ENCODE data around the gene EVPLL.
A peak's percentile ranks its signal among the peaks of the same experiment; 100 is the strongest.
"Not testable (repeated sequence)": the region's sequence is repeated elsewhere in the genome, so short reads cannot be mapped to it uniquely, and the experiment has no call there.

EVPLL gene

GRCh38 chr17:18388728-18389127 lies 11.2 kb downstream of the EVPLL start:
- not testable (repeated sequence) for H3K9me3 ChIP-seq (ENCODE audit: control insufficient read depth, low read length); H3K27ac ChIP-seq (ENCODE audit: low read depth, low read length, severe bottlenecking); H3K4me1 ChIP-seq (ENCODE audit: control insufficient read depth, insufficient read depth, low read length, poor library complexity, severe bottlenecking); H3K4me3 ChIP-seq (ENCODE audit: extremely low read depth, insufficient read depth, low read length, poor library complexity, severe bottlenecking); H3K36me3 ChIP-seq (ENCODE audit: control insufficient read depth, insufficient read depth, low read length)
- WGBS, 2 experiments (ENCODE audit: insufficient coverage in 2 of 2), result no CpG with 5 or more reads among the region's 10 CpGs

GRCh38 chr17:18401872-18402590 lies 24.5 kb downstream of the EVPLL start:
- WGBS, 2 experiments (ENCODE audit: insufficient coverage in 2 of 2), result 100% methylated on average over 2 of the region's 7 CpGs; no CpG with 5 or more reads in 1 of the 2 experiments
- not testable (repeated sequence) for H3K9me3 ChIP-seq (ENCODE audit: control insufficient read depth, low read length); H3K27ac ChIP-seq (ENCODE audit: low read depth, low read length, severe bottlenecking); H3K36me3 ChIP-seq (ENCODE audit: control insufficient read depth, insufficient read depth, low read length); H3K4me3 ChIP-seq (ENCODE audit: extremely low read depth, insufficient read depth, low read length, poor library complexity, severe bottlenecking); H3K4me1 ChIP-seq (ENCODE audit: control insufficient read depth, insufficient read depth, low read length, poor library complexity, severe bottlenecking)

- not testable (repeated sequence) for H3K9me3 ChIP-seq (ENCODE audit: control insufficient read depth, low read length); H3K36me3 ChIP-seq (ENCODE audit: control insufficient read depth, insufficient read depth, low read length); H3K4me1 ChIP-seq (ENCODE audit: control insufficient read depth, insufficient read depth, low read length, poor library complexity, severe bottlenecking); H3K4me3 ChIP-seq (ENCODE audit: extremely low read depth, insufficient read depth, low read length, poor library complexity, severe bottlenecking); H3K27ac ChIP-seq (ENCODE audit: low read depth, low read length, severe bottlenecking)
- no CpG with 5 or more reads among the region's 5 CpGs for WGBS, 2 experiments (ENCODE audit: insufficient coverage in 2 of 2)
Measured at GRCh38 chr17:18403166-18403565, 25.6 kb downstream of the EVPLL start.

DNA sequence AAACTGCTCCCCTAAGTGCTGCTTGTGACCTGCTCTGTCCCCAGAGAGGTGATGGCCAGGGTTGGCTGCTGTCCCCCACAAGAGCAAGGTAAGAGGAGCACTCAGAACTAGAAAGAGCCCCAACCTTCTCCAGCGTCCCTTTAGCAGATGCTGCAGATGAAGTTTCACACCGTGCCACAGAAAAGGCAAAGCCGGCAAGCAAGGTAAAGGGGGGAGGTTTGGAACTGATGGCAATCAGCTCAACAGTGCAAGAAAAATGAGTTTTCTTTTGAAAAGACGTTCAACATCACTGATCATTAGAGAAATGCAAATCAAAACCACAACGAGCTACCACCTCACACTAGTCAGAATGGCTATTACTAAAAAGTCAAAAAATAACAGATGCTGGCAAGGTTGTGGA lies 26.0 kb downstream of the EVPLL start:
- H3K27ac ChIP-seq (ENCODE audit: low read depth, low read length, severe bottlenecking); H3K9me3 ChIP-seq (ENCODE audit: control insufficient read depth, low read length); H3K36me3 ChIP-seq (ENCODE audit: control insufficient read depth, insufficient read depth, low read length); H3K4me1 ChIP-seq (ENCODE audit: control insufficient read depth, insufficient read depth, low read length, poor library complexity, severe bottlenecking); H3K4me3 ChIP-seq (ENCODE audit: extremely low read depth, insufficient read depth, low read length, poor library complexity, severe bottlenecking): not testable (repeated sequence)
- no CpG with 5 or more reads among the region's 5 CpGs for whole genome bisulfite sequencing, 2 experiments (ENCODE audit: insufficient coverage in 2 of 2)

DNA sequence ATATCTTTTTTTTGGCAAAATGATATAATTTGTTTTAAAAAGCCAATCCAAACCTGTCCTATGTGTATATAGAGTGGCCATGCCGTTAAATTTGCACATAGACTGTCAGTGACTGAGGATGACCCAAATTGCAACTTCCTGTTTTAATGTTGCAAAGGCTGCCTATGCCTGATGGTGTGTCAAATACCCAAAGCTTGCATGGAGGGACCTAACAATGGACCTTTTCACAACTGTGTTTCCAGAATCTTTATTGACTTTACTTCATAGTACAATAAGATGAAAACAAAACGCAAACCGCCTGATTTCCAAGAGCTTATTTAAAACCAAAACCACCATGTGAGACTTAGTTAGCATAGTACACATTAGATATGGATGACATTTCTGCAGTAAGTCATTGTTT lies 31.3 kb downstream of the EVPLL start:
- H3K4me3 ChIP-seq (ENCODE audit: extremely low read depth, insufficient read depth, low read length, poor library complexity, severe bottlenecking); H3K4me1 ChIP-seq (ENCODE audit: control insufficient read depth, insufficient read depth, low read length, poor library complexity, severe bottlenecking); H3K36me3 ChIP-seq (ENCODE audit: control insufficient read depth, insufficient read depth, low read length); H3K27ac ChIP-seq (ENCODE audit: low read depth, low read length, severe bottlenecking); H3K9me3 ChIP-seq (ENCODE audit: control insufficient read depth, low read length): not testable (repeated sequence)
- 82 to 100% methylated on average over 1 of the region's 3 CpGs for WGBS, 2 experiments (ENCODE audit: insufficient coverage in 2 of 2)

- not testable (repeated sequence) for H3K9me3 ChIP-seq (ENCODE audit: control insufficient read depth, low read length); H3K36me3 ChIP-seq (ENCODE audit: control insufficient read depth, insufficient read depth, low read length); H3K4me1 ChIP-seq (ENCODE audit: control insufficient read depth, insufficient read depth, low read length, poor library complexity, severe bottlenecking); H3K27ac ChIP-seq (ENCODE audit: low read depth, low read length, severe bottlenecking); H3K4me3 ChIP-seq (ENCODE audit: extremely low read depth, insufficient read depth, low read length, poor library complexity, severe bottlenecking)
- WGBS, 2 experiments (ENCODE audit: insufficient coverage in 2 of 2), result 100% methylated on average over 2 of the region's 6 CpGs
Measured at GRCh38 chr17:18409321-18409720, 31.7 kb downstream of the EVPLL start.

DNA sequence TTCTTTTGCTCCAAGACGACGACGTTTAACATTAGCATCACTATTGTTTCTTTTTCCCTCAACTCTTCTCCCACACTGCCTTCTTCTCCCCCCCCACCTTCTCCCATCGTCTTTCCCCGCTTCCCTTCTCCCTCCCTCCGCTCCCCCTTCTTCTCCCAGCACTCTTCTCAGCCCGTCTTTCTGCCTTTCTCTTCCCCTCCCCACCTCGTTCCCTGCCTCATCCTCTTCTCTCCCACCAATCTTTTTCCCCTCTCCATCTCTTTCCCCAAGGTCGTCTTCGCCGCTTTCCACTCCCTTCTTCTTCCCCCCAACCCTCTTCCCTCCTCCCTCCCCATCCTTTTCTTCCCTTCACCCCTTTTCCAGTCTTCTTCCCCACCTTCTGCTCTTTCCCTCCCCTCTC lies 33.2 kb downstream of the EVPLL start:
- H3K36me3 ChIP-seq (ENCODE audit: control insufficient read depth, insufficient read depth, low read length); H3K27ac ChIP-seq (ENCODE audit: low read depth, low read length, severe bottlenecking); H3K9me3 ChIP-seq (ENCODE audit: control insufficient read depth, low read length); H3K4me1 ChIP-seq (ENCODE audit: control insufficient read depth, insufficient read depth, low read length, poor library complexity, severe bottlenecking): not testable (repeated sequence)
- 0 to 1% methylated on average over 8 of the region's 11 CpGs for WGBS, 2 experiments (ENCODE audit: insufficient coverage in 2 of 2)
- H3K4me3 ChIP-seq (ENCODE audit: extremely low read depth, insufficient read depth, low read length, poor library complexity, severe bottlenecking), result peak overlapping the region; percentile 60

GRCh38 chr17:18411377-18411864 lies 33.8 kb downstream of the EVPLL start:
- peak overlapping the region; percentile 72 for H3K27ac ChIP-seq (ENCODE audit: low read depth, low read length, severe bottlenecking)
- H3K36me3 ChIP-seq (ENCODE audit: control insufficient read depth, insufficient read depth, low read length); H3K4me1 ChIP-seq (ENCODE audit: control insufficient read depth, insufficient read depth, low read length, poor library complexity, severe bottlenecking); H3K9me3 ChIP-seq (ENCODE audit: control insufficient read depth, low read length): not testable (repeated sequence)
- H3K4me3 ChIP-seq (ENCODE audit: extremely low read depth, insufficient read depth, low read length, poor library complexity, severe bottlenecking), result peak overlapping the region; percentile 60
- WGBS, 2 experiments (ENCODE audit: insufficient coverage in 2 of 2), result 0% methylated on average over 9 to 11 of the region's 25 CpGs

DNA sequence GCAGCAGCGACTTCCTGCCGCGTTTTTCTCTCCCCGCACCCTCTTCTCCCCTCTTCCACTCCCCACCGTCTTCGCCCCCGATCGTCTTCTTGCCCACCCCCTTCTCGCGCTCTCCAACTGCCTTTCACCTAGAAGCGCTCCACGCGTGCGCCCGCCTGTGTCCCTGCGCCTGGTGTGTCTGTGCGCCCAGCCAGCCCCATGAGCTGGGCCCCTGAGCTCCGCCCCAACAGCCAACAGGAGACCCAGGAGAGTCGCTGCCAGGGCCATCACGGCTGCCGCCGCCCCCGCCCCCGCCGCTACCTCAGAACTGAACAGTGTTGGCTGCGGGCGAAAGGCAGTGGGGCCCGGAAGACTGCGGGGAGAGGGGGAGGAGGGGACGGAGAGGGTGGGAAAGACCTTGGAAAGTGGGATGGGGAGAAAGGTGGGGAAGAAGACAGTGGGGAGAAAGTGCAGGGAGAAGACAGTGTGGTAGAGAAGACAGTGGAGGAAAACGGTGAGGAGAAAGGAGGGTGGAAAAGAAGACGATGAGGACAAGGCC lies 34.5 kb downstream of the EVPLL start:
- H3K4me3 ChIP-seq (ENCODE audit: extremely low read depth, insufficient read depth, low read length, poor library complexity, severe bottlenecking), result peak overlapping the region; percentile 60
- H3K36me3 ChIP-seq (ENCODE audit: control insufficient read depth, insufficient read depth, low read length); H3K27ac ChIP-seq (ENCODE audit: low read depth, low read length, severe bottlenecking); H3K4me1 ChIP-seq (ENCODE audit: control insufficient read depth, insufficient read depth, low read length, poor library complexity, severe bottlenecking); H3K9me3 ChIP-seq (ENCODE audit: control insufficient read depth, low read length): not testable (repeated sequence)
- WGBS, 2 experiments (ENCODE audit: insufficient coverage in 2 of 2), result no CpG with 5 or more reads among the region's 32 CpGs

DNA sequence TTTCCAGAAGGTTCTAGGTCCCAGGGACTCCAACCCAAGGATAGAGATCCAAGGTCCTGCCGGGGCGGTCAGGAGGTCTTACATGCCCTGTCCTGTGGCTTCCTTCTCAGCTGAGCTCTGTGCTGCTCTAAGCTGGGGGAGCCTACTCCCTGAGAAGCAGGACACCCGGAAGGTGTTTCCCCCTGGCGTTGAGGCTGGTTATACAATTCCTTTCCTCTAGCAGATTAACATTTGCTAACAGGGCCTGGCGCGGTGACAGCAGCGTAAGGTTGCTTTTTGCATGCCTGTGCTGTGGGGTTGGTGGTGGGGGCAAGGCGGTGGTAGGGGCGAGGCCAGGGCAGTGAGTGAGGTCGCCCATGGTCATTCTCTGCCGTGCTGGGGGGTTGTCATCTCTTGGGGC lies 43.9 kb downstream of the EVPLL start:
- not testable (repeated sequence) for H3K36me3 ChIP-seq (ENCODE audit: control insufficient read depth, insufficient read depth, low read length); H3K4me1 ChIP-seq (ENCODE audit: control insufficient read depth, insufficient read depth, low read length, poor library complexity, severe bottlenecking); H3K27ac ChIP-seq (ENCODE audit: low read depth, low read length, severe bottlenecking); H3K4me3 ChIP-seq (ENCODE audit: extremely low read depth, insufficient read depth, low read length, poor library complexity, severe bottlenecking); H3K9me3 ChIP-seq (ENCODE audit: control insufficient read depth, low read length)
- WGBS, 2 experiments (ENCODE audit: insufficient coverage in 2 of 2), result 100% methylated on average over 1 of the region's 11 CpGs; no CpG with 5 or more reads in 1 of the 2 experiments

GRCh38 chr17:18422464-18422863 lies 44.9 kb downstream of the EVPLL start:
- not testable (repeated sequence) for H3K4me3 ChIP-seq (ENCODE audit: extremely low read depth, insufficient read depth, low read length, poor library complexity, severe bottlenecking); H3K4me1 ChIP-seq (ENCODE audit: control insufficient read depth, insufficient read depth, low read length, poor library complexity, severe bottlenecking); H3K36me3 ChIP-seq (ENCODE audit: control insufficient read depth, insufficient read depth, low read length); H3K9me3 ChIP-seq (ENCODE audit: control insufficient read depth, low read length); H3K27ac ChIP-seq (ENCODE audit: low read depth, low read length, severe bottlenecking)
- 92% methylated on average over 3 of the region's 6 CpGs; no CpG with 5 or more reads in 1 of the 2 experiments for WGBS, 2 experiments (ENCODE audit: insufficient coverage in 2 of 2)

Data from mesodermal cell (in vitro differentiated cells).